DND-41 (cell line): Measurements from ENCODE around the gene ATXN1.

ENCODE experiments used
- ATAC-seq: fragments of 200-7000 bp; cut with Tn5 transposase; 3 replicates; pipeline ENCODE4 v1.9.1; 2021; ENCODE audit warnings: low read depth; ENCODE audit not compliant: insufficient read depth
- DNase-seq: peaks from one replicate; pipeline ENCODE4 v3.0.0-alpha.2; 2020
- H2AFZ ChIP-seq: 2 replicates; pipeline ENCODE4 v1.6.0; 2012; ENCODE audit warnings: low read depth, low read length
- H3K27ac ChIP-seq: 2 replicates; pipeline ENCODE4 v1.5.1; 2012; ENCODE audit warnings: low read length, inconsistent platforms
- H3K27me3 ChIP-seq: fragments of 200-600 bp; sonication (generic); 2 replicates; pipeline ENCODE4 v1.6.0; 2012; ENCODE audit warnings: low read length, mild to moderate bottlenecking, inconsistent platforms; ENCODE audit not compliant: insufficient read depth, poor library complexity
- H3K36me3 ChIP-seq: 2 replicates; pipeline ENCODE4 v1.5.1; 2012; ENCODE audit warnings: low read length, inconsistent platforms; ENCODE audit not compliant: insufficient read depth
- H3K4me1 ChIP-seq: 2 replicates; pipeline ENCODE4 v1.5.1; 2012; ENCODE audit warnings: mild to moderate bottlenecking, low read length; ENCODE audit not compliant: insufficient read depth
- H3K4me2 ChIP-seq: 2 replicates; pipeline ENCODE4 v1.6.0; 2012; ENCODE audit warnings: mild to moderate bottlenecking, moderate library complexity, low read length, inconsistent platforms; ENCODE audit not compliant: insufficient read depth
- H3K4me3 ChIP-seq, 2 experiments: fragments of 200-600 bp in 1 of 2; shearing (Covaris generic) in 1 of 2; 2 replicates each; pipeline ENCODE4 v1.5.1; 2012 to 2016; ENCODE audit warnings: inconsistent platforms in 2 of 2, low read length in 2 of 2, mild to moderate bottlenecking in 2 of 2, low read depth in 1 of 2, moderate library complexity in 1 of 2
- H3K79me2 ChIP-seq: 2 replicates; pipeline ENCODE4 v1.6.0; 2012; ENCODE audit warnings: low read length, inconsistent platforms; ENCODE audit not compliant: insufficient read depth
- H3K9ac ChIP-seq: 2 replicates; pipeline ENCODE4 v1.6.0; 2012; ENCODE audit warnings: low read depth, mild to moderate bottlenecking, inconsistent platforms, low read length, moderate library complexity
- H3K9me3 ChIP-seq: 2 replicates; pipeline ENCODE4 v1.5.1; 2012; ENCODE audit warnings: low read length, moderate library complexity, mild to moderate bottlenecking, inconsistent platforms; ENCODE audit not compliant: insufficient read depth, severe bottlenecking
- H4K20me1 ChIP-seq: 2 replicates; pipeline ENCODE4 v1.6.0; 2012; ENCODE audit warnings: low read length; ENCODE audit not compliant: insufficient read depth
- CTCF ChIP-seq: IDR thresholded peaks from 2 replicates; pipeline ENCODE4 v1.5.1; 2012; ENCODE audit warnings: borderline replicate concordance, low read length, moderate library complexity, mild to moderate bottlenecking; ENCODE audit not compliant: poor library complexity, severe bottlenecking; ENCODE audit errors: extremely low read depth
- EZH2 ChIP-seq: IDR thresholded peaks from 3 replicates; pipeline ENCODE4 v1.6.1; 2012; ENCODE audit warnings: borderline replicate concordance, low read depth, mild to moderate bottlenecking, moderate library complexity, low read length, inconsistent platforms; ENCODE audit not compliant: severe bottlenecking

The ATXN1 gene

GRCh38 chr6:16346831-16347230 is 414.4 kb downstream of the ATXN1 start:
- Histone ChIP-seq H3K4me1 (no peaks in the 10 kb centered on the region), H3K27me3 (no peaks in the 10 kb centered on the region), H3K27ac (no peak overlapping the region), H3K4me3 (no peak overlapping the region), H3K36me3 (no peaks in the 10 kb centered on the region), H4K20me1 (no peaks in the 10 kb centered on the region), H3K4me2 (no peak overlapping the region), H3K9me3 (no peaks in the 10 kb centered on the region), H3K79me2 (no peaks in the 10 kb centered on the region), H2AFZ (no peak overlapping the region), H3K9ac (no peak overlapping the region)
- no peak for DNase-seq
- ATAC-seq = no peak
- TF ChIP-seq EZH2 (no peak), CTCF (no peak)

- ATAC-seq (no peak), DNase-seq (no peak)
- no peaks in the 10 kb centered on the region for H4K20me1 ChIP-seq
Observed at GRCh38 chr6:16345449-16346330, 415.6 kb downstream of the ATXN1 start.

GRCh38 chr6:16344756-16345155 is 416.5 kb downstream of the ATXN1 start:
- H3K4me2 ChIP-seq = no peak overlapping the region
- ATAC-seq = no peak
- H3K27me3 ChIP-seq = no peaks in the 10 kb centered on the region
- no peak overlapping the region for H3K27ac ChIP-seq
- no peaks in the 10 kb centered on the region for H3K79me2 ChIP-seq
- no peaks in the 10 kb centered on the region for H3K4me1 ChIP-seq
- no peak overlapping the region for H2AFZ ChIP-seq
- DNase-seq = no peak
- no peak overlapping the region for H3K4me3 ChIP-seq
- no peaks in the 10 kb centered on the region for H3K9me3 ChIP-seq
- no peaks in the 10 kb centered on the region for H4K20me1 ChIP-seq
- H3K36me3 ChIP-seq = no peaks in the 10 kb centered on the region
- TF ChIP-seq EZH2 (no peak), CTCF (no peak)
- no peak overlapping the region for H3K9ac ChIP-seq

More at GRCh38 chr6:16345449-16346330, 415.6 kb downstream of the ATXN1 start:
- H3K27ac ChIP-seq = no peak overlapping the region
- no peak for TF ChIP-seq EZH2
- no peak for TF ChIP-seq CTCF
- no peaks in the 10 kb centered on the region for H3K36me3 ChIP-seq
- H2AFZ ChIP-seq = no peak overlapping the region
- no peak overlapping the region for H3K4me2 ChIP-seq
- H3K9me3 ChIP-seq = no peaks in the 10 kb centered on the region
- no peak overlapping the region for H3K9ac ChIP-seq
- no peaks in the 10 kb centered on the region for H3K79me2 ChIP-seq
- H3K4me3 ChIP-seq = no peak overlapping the region
- H3K27me3 ChIP-seq = no peaks in the 10 kb centered on the region
- no peaks in the 10 kb centered on the region for H3K4me1 ChIP-seq
